Choroid plexus epithelial cell (primary cell): Measurements from ENCODE around the gene ESR2.
A peak's percentile ranks its signal among the peaks of the same experiment; 100 is the strongest.

Source experiments
- DNase-seq: peaks from one replicate; pipeline ENCODE4 v3.0.0-alpha.2; 2010; ENCODE audit warnings: low read depth
- H3K4me3 ChIP-seq: 2 replicates; pipeline ENCODE4 v1.5.1; 2011; ENCODE audit warnings: low read depth, mild to moderate bottlenecking, control low read depth, low read length, moderate library complexity
- CTCF ChIP-seq: conservative IDR thresholded peaks from 2 replicates; pipeline ENCODE4 v1.5.1; 2011; ENCODE audit warnings: low read depth, mild to moderate bottlenecking, control low read depth, inconsistent platforms, low read length, moderate library complexity

ESR2 gene

GRCh38 chr14:64201921-64202545 lies 92.1 kb downstream of the ESR2 start:
- no peak overlapping the region for H3K4me3 ChIP-seq
- DNase-seq = no peak
- TF ChIP-seq CTCF = no peak

GRCh38 chr14:64201296-64201695 lies 92.9 kb downstream of the ESR2 start:
- H3K4me3 ChIP-seq = no peak overlapping the region
- TF ChIP-seq CTCF = no peak

GRCh38 chr14:64200170-64200569 lies 94.0 kb downstream of the ESR2 start:
- no peak for DNase-seq
- TF ChIP-seq CTCF = no peak

More at GRCh38 chr14:64201296-64201695, 92.9 kb downstream of the ESR2 start:
- DNase-seq = no peak

GRCh38 chr14:64198486-64198885 lies 95.7 kb downstream of the ESR2 start:
- H3K4me3 ChIP-seq = no peak overlapping the region
- no peak for TF ChIP-seq CTCF
- DNase-seq = no peak

More at GRCh38 chr14:64200170-64200569, 94.0 kb downstream of the ESR2 start:
- H3K4me3 ChIP-seq = no peak overlapping the region

- DNase-seq = no peak
- no peak for TF ChIP-seq CTCF
- H3K4me3 ChIP-seq = no peak overlapping the region
Observed at GRCh38 chr14:64197996-64198395, 96.2 kb downstream of the ESR2 start.

GRCh38 chr14:64196814-64197411 lies 97.3 kb downstream of the ESR2 start:
- no peak for TF ChIP-seq CTCF
- peak overlapping the region; percentile 73 for H3K4me3 ChIP-seq
- peak; percentile 63 for DNase-seq

- no peak for TF ChIP-seq CTCF
- no peak for DNase-seq
- no peak overlapping the region for H3K4me3 ChIP-seq
Observed at GRCh38 chr14:64196056-64196455, 98.1 kb downstream of the ESR2 start.
